Measurements from ENCODE around the gene METTL3. TPM values are rescaled to one million over a fixed set of nuclear protein-coding genes. Genes with fewer than 3 reads are reported as not detected.

Gene METTL3
- total and polyA plus RNA-seq, 2 of the 13 experiments (the other 11 are each of a cell fraction or from before 2014, with no cell fraction given) = 123 to 130 TPM

DNA sequence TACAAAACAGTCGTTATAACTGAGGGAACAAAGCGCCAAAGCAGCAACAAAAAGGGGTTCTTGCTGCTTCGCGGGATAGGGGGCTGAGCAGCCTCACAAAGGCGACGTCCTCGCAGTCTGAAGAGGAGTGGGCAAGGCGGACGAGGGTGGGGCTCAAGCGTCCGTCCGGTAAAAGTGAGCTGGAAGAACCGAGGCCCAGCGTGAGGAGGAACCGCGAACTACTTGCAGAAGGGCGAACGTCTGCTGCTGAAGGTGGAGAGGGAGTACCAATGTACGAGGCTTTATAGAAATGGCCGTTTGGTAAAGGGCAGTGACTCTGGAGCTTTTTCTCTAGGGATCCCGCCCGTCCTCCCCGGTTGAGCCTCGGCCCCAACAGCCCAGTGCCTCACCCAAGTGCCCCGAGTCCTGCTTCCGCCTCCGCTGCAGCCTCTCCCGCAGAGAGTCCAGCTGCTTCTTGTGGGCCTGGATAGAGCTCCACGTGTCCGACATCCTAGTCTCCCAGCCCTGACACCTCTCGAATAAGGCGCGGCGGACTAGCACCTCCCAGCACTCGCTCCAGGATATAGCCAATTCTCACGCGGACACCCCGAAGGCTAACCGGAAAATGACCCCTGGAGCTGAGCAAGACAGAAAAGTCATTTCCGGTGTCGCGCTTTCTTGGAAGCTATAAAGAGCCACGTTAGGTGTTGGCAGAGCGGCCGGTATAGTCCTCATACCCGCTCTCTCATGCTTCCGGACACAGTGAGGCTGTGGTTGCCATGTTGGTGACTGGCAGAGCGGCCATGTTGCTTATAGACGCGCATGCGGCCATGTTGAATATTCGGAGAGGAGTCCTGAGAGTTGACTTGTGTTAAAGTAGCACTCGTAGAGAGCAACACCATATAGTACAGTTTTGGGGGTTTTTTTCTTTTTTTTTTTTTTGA lies at the start of gene METTL3 (continued):
- TF ChIP-seq FLYWCH1 (CRISPR knock-in tag; IDR thresholded peaks at IDR 0.05) = peak; percentile 85; the same call in 1 of the 2 replicates
- peak; percentile 98 for TF ChIP-seq ZNF501 (CRISPR knock-in tag; IDR thresholded peaks at IDR 0.05)
- TF ChIP-seq MEIS1 (CRISPR knock-in tag; IDR thresholded peaks at IDR 0.05; ENCODE audit: borderline replicate concordance) = no peak
- TF ChIP-seq KLF6 (CRISPR knock-in tag; IDR thresholded peaks at IDR 0.05) = peak; percentile 61
- TF ChIP-seq HDAC1 (CRISPR knock-in tag; IDR thresholded peaks at IDR 0.05) = peak; percentile 99
- no peak for TF ChIP-seq FOXP1 (IDR thresholded peaks at IDR 0.05)
- 0 out of 2 replicates have a peak, but pooled peaks have one; percentile 31 for TF ChIP-seq FOXP1 (CRISPR knock-in tag; IDR thresholded peaks at IDR 0.05)
- TF ChIP-seq ZNF224 (CRISPR knock-in tag; IDR thresholded peaks at IDR 0.05) = peak; percentile 75; the same call in 1 of the 2 replicates
- TF ChIP-seq ZNF572 (CRISPR knock-in tag; IDR thresholded peaks at IDR 0.05) = peak; percentile 61; the same call in 1 of the 2 replicates
- no peak for TF ChIP-seq KAT2B (IDR thresholded peaks at IDR 0.05; ENCODE audit: borderline replicate concordance, low read depth, low read length)
- peak; percentile 95 for TF ChIP-seq NRL (CRISPR knock-in tag; IDR thresholded peaks at IDR 0.05; ENCODE audit: borderline replicate concordance)
- TF ChIP-seq RFX5 (IDR thresholded peaks at IDR 0.05; ENCODE audit: low read depth, low read length) = peak; percentile 62; the same call in 1 of the 2 replicates
- no peak for TF ChIP-seq ZNF30 (CRISPR knock-in tag; IDR thresholded peaks at IDR 0.05)
- peak; percentile 94 for TF ChIP-seq ZNF670 (CRISPR knock-in tag; IDR thresholded peaks at IDR 0.05; ENCODE audit: borderline replicate concordance)
- TF ChIP-seq ZKSCAN8 (CRISPR knock-in tag; IDR thresholded peaks at IDR 0.05; ENCODE audit: borderline replicate concordance) = peak; percentile 59
- TF ChIP-seq, protein P1, sequence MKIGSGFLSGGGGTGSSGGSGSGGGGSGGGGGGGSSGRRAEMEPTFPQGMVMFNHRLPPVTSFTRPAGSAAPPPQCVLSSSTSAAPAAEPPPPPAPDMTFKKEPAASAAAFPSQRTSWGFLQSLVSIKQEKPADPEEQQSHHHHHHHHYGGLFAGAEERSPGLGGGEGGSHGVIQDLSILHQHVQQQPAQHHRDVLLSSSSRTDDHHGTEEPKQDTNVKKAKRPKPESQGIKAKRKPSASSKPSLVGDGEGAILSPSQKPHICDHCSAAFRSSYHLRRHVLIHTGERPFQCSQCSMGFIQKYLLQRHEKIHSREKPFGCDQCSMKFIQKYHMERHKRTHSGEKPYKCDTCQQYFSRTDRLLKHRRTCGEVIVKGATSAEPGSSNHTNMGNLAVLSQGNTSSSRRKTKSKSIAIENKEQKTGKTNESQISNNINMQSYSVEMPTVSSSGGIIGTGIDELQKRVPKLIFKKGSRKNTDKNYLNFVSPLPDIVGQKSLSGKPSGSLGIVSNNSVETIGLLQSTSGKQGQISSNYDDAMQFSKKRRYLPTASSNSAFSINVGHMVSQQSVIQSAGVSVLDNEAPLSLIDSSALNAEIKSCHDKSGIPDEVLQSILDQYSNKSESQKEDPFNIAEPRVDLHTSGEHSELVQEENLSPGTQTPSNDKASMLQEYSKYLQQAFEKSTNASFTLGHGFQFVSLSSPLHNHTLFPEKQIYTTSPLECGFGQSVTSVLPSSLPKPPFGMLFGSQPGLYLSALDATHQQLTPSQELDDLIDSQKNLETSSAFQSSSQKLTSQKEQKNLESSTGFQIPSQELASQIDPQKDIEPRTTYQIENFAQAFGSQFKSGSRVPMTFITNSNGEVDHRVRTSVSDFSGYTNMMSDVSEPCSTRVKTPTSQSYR (CRISPR knock-in tag; IDR thresholded peaks at IDR 0.05; ENCODE audit: borderline replicate concordance) = 0 out of 2 replicates have a peak, but pooled peaks have one; percentile 38
- peak; percentile 88 for TF ChIP-seq ZNF329 (CRISPR knock-in tag; IDR thresholded peaks at IDR 0.05; ENCODE audit: low read depth)
- TF ChIP-seq ZSCAN22 (CRISPR knock-in tag; IDR thresholded peaks at IDR 0.05) = no peak
- TF ChIP-seq GABPA (IDR thresholded peaks at IDR 0.05; ENCODE audit: low read depth, low read length) = peak; percentile 90
- TF ChIP-seq GABPA (CRISPR knock-in tag; IDR thresholded peaks at IDR 0.05; ENCODE audit: low read depth) = peak; percentile 99
- peak; percentile 91 for TF ChIP-seq STAT5B (CRISPR knock-in tag; IDR thresholded peaks at IDR 0.05)
- TF ChIP-seq BORCS8-MEF2B (CRISPR knock-in tag; IDR thresholded peaks at IDR 0.05) = peak; percentile 99
- peak; percentile 23; the same call in 1 of the 2 replicates for TF ChIP-seq ZFP36L2 (CRISPR knock-in tag; IDR thresholded peaks at IDR 0.05)
- TF ChIP-seq ZNF225 (CRISPR knock-in tag; IDR thresholded peaks at IDR 0.05) = peak; percentile 97; the same call in 1 of the 2 replicates
- peak; percentile 97 for TF ChIP-seq TMF1 (CRISPR knock-in tag; IDR thresholded peaks at IDR 0.05; ENCODE audit: low read depth)
- TF ChIP-seq, protein P2, sequence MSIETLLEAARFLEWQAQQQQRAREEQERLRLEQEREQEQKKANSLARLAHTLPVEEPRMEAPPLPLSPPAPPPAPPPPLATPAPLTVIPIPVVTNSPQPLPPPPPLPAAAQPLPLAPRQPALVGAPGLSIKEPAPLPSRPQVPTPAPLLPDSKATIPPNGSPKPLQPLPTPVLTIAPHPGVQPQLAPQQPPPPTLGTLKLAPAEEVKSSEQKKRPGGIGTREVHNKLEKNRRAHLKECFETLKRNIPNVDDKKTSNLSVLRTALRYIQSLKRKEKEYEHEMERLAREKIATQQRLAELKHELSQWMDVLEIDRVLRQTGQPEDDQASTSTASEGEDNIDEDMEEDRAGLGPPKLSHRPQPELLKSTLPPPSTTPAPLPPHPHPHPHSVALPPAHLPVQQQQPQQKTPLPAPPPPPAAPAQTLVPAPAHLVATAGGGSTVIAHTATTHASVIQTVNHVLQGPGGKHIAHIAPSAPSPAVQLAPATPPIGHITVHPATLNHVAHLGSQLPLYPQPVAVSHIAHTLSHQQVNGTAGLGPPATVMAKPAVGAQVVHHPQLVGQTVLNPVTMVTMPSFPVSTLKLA (IDR thresholded peaks at IDR 0.05) = peak; percentile 83
